ENCODE results near the gene ITPK1.

GRCh38 chr14:93057586-93058280 is 58.0 kb downstream of the ITPK1 start:
- TF ChIP-seq CTCF (IDR thresholded peaks at IDR 0.05) (no peak), POLR2AphosphoS5 (IDR thresholded peaks at IDR 0.05) (no peak), POLR2A (IDR thresholded peaks at IDR 0.05) (no peak)

All from prostate gland (tissue), 2 donors.